ENCODE measurements around the gene ZNF626.

DNA sequence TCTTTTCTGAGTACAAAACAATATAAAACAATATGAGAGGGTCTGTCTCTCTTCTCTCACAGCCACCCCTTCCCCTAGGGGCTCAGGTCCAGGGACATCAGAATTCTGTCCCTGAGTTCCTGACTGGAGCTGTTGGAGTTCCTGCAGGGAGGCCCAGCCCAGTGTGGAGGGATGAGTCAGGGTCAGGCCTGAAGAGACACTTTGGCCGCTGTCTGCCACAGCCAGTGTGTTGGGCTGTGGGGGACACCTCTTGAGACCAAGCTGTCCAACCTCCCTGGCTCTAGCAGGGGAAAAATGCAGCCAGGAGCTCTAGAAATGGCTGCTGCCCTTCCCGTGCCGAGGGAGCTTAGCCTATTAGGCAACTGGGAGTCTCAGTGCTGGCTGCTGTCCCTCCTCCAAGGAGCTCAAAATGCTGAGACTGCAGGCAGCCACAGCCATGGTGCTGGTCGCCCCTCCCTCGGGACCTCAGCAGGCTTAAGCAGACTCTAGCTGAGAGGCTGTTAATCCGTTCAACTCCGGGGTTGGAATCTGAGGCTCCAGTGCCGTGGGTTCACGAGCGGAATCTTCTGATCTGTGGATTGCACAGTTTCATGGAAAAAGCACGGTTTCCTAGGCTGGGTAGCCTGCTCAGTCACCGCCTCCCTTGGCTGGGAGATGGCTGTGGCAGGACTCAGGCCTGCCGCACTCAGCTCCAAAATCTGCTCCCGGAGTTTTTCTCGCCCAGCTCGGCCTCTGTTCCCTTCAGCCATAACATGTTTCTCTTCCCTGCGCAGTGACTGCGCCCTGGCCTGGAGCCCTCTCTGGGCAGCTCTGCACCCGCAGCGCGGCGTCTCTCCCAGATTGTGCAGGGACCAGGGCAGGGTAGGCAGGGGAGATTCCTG is 3.8 kb upstream of the ZNF626 start:
- TF ChIP-seq, protein P1, sequence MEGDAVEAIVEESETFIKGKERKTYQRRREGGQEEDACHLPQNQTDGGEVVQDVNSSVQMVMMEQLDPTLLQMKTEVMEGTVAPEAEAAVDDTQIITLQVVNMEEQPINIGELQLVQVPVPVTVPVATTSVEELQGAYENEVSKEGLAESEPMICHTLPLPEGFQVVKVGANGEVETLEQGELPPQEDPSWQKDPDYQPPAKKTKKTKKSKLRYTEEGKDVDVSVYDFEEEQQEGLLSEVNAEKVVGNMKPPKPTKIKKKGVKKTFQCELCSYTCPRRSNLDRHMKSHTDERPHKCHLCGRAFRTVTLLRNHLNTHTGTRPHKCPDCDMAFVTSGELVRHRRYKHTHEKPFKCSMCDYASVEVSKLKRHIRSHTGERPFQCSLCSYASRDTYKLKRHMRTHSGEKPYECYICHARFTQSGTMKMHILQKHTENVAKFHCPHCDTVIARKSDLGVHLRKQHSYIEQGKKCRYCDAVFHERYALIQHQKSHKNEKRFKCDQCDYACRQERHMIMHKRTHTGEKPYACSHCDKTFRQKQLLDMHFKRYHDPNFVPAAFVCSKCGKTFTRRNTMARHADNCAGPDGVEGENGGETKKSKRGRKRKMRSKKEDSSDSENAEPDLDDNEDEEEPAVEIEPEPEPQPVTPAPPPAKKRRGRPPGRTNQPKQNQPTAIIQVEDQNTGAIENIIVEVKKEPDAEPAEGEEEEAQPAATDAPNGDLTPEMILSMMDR (IDR thresholded peaks at IDR 0.05 in 8 of 11, conservative IDR thresholded peaks at IDR 0.05 in 3 of 11) = no peak
- TF ChIP-seq POLR2A (IDR thresholded peaks at IDR 0.05) = no peak
